NT2/D1 (cell line): ENCODE measurements around the gene TSPAN31.
A peak's percentile ranks its signal among the peaks of the same experiment; 100 is the strongest.

ENCODE experiments used
- DNase-seq: peaks from one replicate; pipeline ENCODE4 v3.0.0-alpha.2; 2011; ENCODE audit warnings: low read depth, low spot score
- H3K27me3 ChIP-seq: 2 replicates; pipeline ENCODE4 v1.6.0; 2011; ENCODE audit warnings: mild to moderate bottlenecking; ENCODE audit not compliant: insufficient read length, insufficient read depth
- H3K36me3 ChIP-seq: 2 replicates; pipeline ENCODE4 v1.6.1; 2011; ENCODE audit warnings: mild to moderate bottlenecking, low read length, mixed read lengths; ENCODE audit not compliant: insufficient read depth, insufficient read length
- H3K4me1 ChIP-seq: 2 replicates; pipeline ENCODE4 v1.5.1; 2011; ENCODE audit not compliant: insufficient read depth, insufficient read length
- H3K4me3 ChIP-seq: 2 replicates; pipeline ENCODE4 v1.5.1; 2011; ENCODE audit warnings: low read depth; ENCODE audit not compliant: insufficient read length
- H3K9ac ChIP-seq: 2 replicates; pipeline ENCODE4 v1.6.0; 2011; ENCODE audit warnings: low read depth; ENCODE audit not compliant: insufficient read length
- H3K9me3 ChIP-seq: 2 replicates; pipeline ENCODE4 v1.5.1; 2011; ENCODE audit warnings: mild to moderate bottlenecking, low read length; ENCODE audit not compliant: insufficient read depth
- SUZ12 ChIP-seq: IDR thresholded peaks from 2 replicates; pipeline ENCODE4 v1.6.1; 2011; ENCODE audit not compliant: insufficient read length, insufficient read depth; ENCODE audit errors: extremely low read depth
- YY1 ChIP-seq: IDR thresholded peaks from 2 replicates; pipeline ENCODE4 v1.6.1; 2011; ENCODE audit not compliant: insufficient read length, insufficient read depth
- ZNF274 ChIP-seq: IDR thresholded peaks from 2 replicates; pipeline ENCODE4 v1.6.1; 2011; ENCODE audit warnings: mild to moderate bottlenecking, low read depth, low read length

TSPAN31 gene

DNA sequence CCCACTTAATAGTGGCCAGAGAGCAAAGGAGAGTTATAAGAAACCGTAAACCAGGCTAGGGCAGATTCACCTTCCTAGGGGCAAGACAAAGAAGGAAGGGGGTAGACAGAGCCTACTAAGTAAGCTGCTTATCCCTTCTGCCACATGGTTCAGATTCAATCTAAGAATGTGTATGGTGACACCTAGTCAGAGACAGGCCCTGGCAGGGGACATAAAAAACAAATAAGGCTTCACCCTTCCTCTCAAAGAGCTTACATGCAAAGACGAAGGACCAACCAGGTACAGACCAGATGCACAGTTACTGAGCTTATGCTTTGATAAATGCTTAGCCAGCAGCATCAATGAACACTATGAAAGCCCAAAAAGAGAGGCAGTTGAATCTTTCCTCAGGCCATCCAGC, 17.6 kb downstream of the TSPAN31 start:
- H3K27me3 ChIP-seq: peaks cover 59% of the 10 kb centered on the region
- H3K9ac ChIP-seq: no peak overlapping the region
- no peak for TF ChIP-seq YY1
- TF ChIP-seq ZNF274: no peak
- TF ChIP-seq SUZ12: no peak
- peaks cover 15% of the 10 kb centered on the region for H3K4me1 ChIP-seq
- no peaks in the 10 kb centered on the region; the same call in 1 of the 2 replicates for H3K9me3 ChIP-seq
- H3K4me3 ChIP-seq: no peak overlapping the region
- peaks cover 9% of the 10 kb centered on the region for H3K36me3 ChIP-seq
- DNase-seq: no peak

DNA sequence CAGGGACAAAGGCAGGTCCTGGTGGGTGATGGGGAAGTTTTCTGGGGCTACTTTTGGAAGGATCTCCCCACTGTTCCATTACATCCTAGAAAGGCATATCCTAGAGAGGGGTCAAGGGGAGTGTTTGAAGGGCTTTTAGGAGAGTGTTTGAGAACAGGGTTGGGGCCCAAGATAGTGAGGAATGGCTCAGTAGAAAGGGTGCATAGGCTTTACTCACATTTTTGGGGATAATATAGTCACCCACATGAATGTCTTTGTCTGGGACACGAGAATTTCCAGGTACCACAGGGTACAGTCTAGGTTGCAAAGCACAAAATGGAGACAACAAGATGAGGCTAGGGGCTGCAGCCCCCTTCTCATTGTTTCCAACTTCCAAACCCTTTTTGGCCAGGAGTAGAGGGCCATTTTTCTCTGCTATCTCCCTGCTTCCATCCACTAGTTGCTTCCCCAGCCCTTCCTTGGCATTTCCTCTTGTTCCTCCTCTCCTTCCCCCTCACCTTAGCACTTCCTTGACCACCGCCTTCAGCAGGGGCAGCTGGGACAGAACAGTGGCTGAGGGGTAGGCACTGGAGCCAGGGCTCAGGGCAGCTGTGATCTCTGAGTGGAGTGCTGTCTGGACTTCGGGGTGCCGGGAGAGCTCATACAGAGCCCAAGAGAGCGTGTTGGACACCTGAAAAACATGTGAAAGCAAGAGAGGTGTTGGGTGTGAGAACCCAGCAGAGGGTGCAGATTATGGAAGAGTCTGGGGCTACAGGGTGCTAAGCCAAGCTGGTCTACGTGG, 19.2 kb downstream of the TSPAN31 start:
- H3K4me3 ChIP-seq: no peak overlapping the region
- no peak for TF ChIP-seq ZNF274
- TF ChIP-seq SUZ12: no peak
- no peak for TF ChIP-seq YY1
- H3K4me1 ChIP-seq: peaks cover 15% of the 10 kb centered on the region
- H3K9me3 ChIP-seq: no peaks in the 10 kb centered on the region; the same call in 1 of the 2 replicates
- no peak overlapping the region for H3K9ac ChIP-seq
- H3K27me3 ChIP-seq: peaks cover 43% of the 10 kb centered on the region
- H3K36me3 ChIP-seq: peaks cover 25% of the 10 kb centered on the region
- DNase-seq: no peak

DNA sequence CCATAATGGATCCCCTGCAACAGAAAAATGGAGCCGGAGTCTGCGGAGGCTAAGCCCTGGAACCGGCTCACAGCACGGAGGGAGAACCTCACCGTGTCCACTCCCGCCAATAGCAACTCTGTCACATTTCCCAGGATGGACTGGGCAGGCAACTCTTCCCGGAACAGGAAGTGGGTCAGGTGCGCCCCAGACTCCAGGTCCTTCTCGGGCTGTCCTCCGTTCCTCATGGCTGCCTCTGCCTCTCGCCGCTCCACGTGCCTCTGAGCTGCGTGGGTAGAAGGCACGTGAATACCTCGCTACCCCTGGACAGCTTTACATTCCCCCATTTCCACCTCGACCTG, 19.8 kb downstream of the TSPAN31 start:
- peak overlapping the region; percentile 16 for H3K4me3 ChIP-seq
- H3K27me3 ChIP-seq: peaks cover 42% of the 10 kb centered on the region
- peaks cover 15% of the 10 kb centered on the region for H3K4me1 ChIP-seq
- H3K9me3 ChIP-seq: no peaks in the 10 kb centered on the region; the same call in 1 of the 2 replicates
- peak overlapping the region; percentile 57 for H3K9ac ChIP-seq
- H3K36me3 ChIP-seq: peaks cover 31% of the 10 kb centered on the region
- TF ChIP-seq ZNF274 (no peak), SUZ12 (no peak), YY1 (no peak)
- no peak for DNase-seq

DNA sequence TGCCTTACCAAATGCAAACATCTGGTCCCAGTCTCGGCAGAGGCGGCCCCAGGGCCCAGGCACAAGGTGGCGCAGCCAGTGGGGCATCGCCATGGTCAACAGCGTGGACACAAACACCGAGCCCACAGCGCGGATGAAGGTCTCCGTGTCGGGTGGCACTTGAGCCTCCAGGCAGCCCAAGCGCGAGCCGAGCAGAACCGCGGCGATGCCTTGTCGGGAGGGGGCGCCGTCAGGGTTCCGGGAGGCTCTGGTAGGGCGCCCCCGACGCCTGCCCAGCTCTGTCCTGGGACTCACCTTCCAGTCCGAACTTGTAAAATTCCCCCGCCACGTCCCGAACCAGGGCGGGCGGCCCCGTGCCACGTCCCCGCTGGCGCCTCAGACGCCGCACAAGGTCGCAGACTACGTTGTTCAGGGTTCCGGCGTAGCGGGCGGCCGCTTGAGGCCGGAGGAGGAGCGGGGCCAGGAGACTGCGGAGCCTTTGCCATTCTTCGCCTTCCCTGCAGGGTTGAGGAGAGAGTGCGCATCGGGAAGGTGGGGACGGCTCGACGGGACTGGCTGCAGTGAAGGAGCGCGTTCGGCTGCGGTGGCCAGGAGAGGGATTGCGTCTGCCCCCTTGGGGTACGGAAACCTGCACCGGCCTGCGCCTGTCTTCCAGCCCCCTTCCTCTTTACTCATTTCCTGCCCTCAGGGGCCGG, 20.3 kb downstream of the TSPAN31 start:
- peaks cover 36% of the 10 kb centered on the region for H3K36me3 ChIP-seq
- peaks cover 42% of the 10 kb centered on the region for H3K27me3 ChIP-seq
- no peak for TF ChIP-seq ZNF274
- TF ChIP-seq SUZ12: peak; percentile 14
- TF ChIP-seq YY1: no peak
- DNase-seq: no peak
- H3K4me3 ChIP-seq: peak overlapping the region; percentile 16
- H3K9me3 ChIP-seq: no peaks in the 10 kb centered on the region; the same call in 1 of the 2 replicates
- peaks cover 15% of the 10 kb centered on the region for H3K4me1 ChIP-seq
- peak overlapping the region; percentile 57 for H3K9ac ChIP-seq

DNA sequence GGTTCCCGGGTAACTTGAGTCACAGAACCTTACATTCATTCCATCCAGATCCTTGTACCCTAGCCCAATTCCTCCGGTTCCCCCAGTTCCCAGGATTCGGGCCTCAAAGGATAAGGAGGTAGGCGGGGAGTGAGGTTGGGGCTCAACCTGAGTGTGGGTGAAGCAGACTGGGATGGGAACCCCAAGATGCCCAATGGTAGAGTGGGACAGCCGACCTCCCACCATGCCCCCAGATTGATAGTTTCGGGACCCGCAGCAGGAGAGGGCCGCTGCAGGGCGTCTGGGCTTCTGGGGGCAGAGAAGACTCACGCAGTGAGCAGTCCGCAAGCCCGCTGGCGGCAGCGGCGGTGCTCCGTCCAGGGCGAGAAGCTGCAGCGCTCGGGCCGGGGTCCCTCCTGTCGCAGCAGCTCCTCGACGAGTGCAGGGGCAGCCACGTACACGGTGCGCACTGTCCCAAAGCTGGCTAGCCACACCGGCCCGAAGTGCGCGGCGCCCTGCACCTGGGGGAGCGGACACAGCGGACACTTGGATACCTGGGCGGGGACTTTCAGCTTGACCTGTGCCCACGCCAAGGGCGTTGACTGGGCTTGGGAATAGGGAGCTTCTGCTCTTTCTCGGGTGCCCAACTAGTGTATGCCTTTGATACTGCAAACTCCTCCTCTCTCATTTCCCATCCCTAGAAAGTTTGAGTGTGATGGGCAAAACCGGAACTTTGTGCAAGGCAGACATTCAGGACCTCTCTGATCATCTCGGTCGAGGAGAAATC, 21.0 kb downstream of the TSPAN31 start:
- peaks cover 42% of the 10 kb centered on the region for H3K27me3 ChIP-seq
- peak overlapping the region; percentile 16 for H3K4me3 ChIP-seq
- peak overlapping the region; percentile 57 for H3K9ac ChIP-seq

DNA sequence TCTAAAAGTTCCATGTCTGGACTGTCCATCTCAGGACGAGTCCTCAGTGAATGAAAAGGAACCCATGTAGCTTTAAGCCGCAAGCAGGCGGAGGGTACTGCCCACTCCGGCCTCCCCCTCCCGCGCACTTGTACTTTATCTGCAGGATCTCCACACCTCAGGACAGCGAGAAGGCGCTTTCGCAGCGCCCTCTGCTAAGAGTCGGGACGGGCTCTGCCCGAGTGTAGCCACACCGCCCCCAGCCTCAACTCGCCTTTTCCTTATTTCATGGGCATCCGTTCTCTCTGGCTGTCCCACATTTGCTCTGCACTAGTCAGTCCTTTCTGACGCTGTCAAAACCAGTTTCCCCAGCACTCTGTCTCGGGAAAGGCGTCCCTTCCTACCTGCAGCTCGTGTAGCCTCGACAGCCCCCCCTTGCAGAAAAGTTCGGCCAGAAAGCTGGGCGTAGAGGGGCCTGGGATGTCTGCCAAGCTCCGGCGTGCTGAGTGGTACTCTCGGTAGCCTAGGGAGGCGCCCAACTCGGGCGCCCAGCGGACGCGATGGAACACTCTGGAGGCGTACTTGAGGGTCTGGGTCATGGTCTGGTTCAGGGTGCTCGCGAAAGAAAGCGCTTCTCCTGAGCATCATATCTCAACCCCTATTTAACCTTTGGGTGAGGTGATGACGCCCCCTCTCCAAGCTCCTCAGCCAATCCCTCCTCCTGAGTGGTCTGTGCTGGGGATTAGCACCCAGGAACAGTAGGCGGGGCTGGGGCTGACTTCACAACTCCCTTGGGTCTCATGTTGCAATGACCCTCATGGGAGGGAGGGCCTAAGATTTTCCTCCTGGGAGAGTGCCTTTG, 21.8 kb downstream of the TSPAN31 start, which contains the start of gene CYP27B1:
CYP27B1 (minus strand) TSS at position 615 of the 841 bp plus-strand sequence; CDS start at position 578, 37 bp downstream.
- Histone ChIP-seq H3K27me3 (peaks cover 39% of the 10 kb centered on the region), H3K4me1 (peaks cover 15% of the 10 kb centered on the region), H3K9me3 (no peaks in the 10 kb centered on the region; the same call in 1 of the 2 replicates), H3K9ac (peak within 1 kb of the TSS; percentile 57), H3K4me3 (peak within 1 kb of the TSS; percentile 16), H3K36me3 (peaks cover 45% of the 10 kb centered on the region)
- TF ChIP-seq ZNF274: no peak
- TF ChIP-seq SUZ12: no peak
- TF ChIP-seq YY1: no peak
- DNase-seq: no peak

More for the DNA sequence above, 21.0 kb downstream of the TSPAN31 start:
- Histone ChIP-seq H3K4me1 (peaks cover 15% of the 10 kb centered on the region), H3K9me3 (no peaks in the 10 kb centered on the region; the same call in 1 of the 2 replicates), H3K36me3 (peaks cover 44% of the 10 kb centered on the region)
- no peak for DNase-seq
- TF ChIP-seq YY1 (no peak), ZNF274 (no peak), SUZ12 (peak; percentile 12)
